DND-41 (cell line): Measurements from ENCODE around the gene EPHX1.

ENCODE experiments used
- ATAC-seq: fragments of 200-7000 bp; cut with Tn5 transposase; 3 replicates; pipeline ENCODE4 v1.9.1; 2021; ENCODE audit warnings: low read depth; ENCODE audit not compliant: insufficient read depth
- DNase-seq: peaks from one replicate; pipeline ENCODE4 v3.0.0-alpha.2; 2020
- H2AFZ ChIP-seq: 2 replicates; pipeline ENCODE4 v1.6.0; 2012; ENCODE audit warnings: low read depth, low read length
- H3K27ac ChIP-seq: 2 replicates; pipeline ENCODE4 v1.5.1; 2012; ENCODE audit warnings: low read length, inconsistent platforms
- H3K27me3 ChIP-seq: fragments of 200-600 bp; sonication (generic); 2 replicates; pipeline ENCODE4 v1.6.0; 2012; ENCODE audit warnings: low read length, mild to moderate bottlenecking, inconsistent platforms; ENCODE audit not compliant: insufficient read depth, poor library complexity
- H3K36me3 ChIP-seq: 2 replicates; pipeline ENCODE4 v1.5.1; 2012; ENCODE audit warnings: low read length, inconsistent platforms; ENCODE audit not compliant: insufficient read depth
- H3K4me1 ChIP-seq: 2 replicates; pipeline ENCODE4 v1.5.1; 2012; ENCODE audit warnings: mild to moderate bottlenecking, low read length; ENCODE audit not compliant: insufficient read depth
- H3K4me2 ChIP-seq: 2 replicates; pipeline ENCODE4 v1.6.0; 2012; ENCODE audit warnings: mild to moderate bottlenecking, moderate library complexity, low read length, inconsistent platforms; ENCODE audit not compliant: insufficient read depth
- H3K4me3 ChIP-seq, 2 experiments: fragments of 200-600 bp in 1 of 2; shearing (Covaris generic) in 1 of 2; 2 replicates each; pipeline ENCODE4 v1.5.1; 2012 to 2016; ENCODE audit warnings: inconsistent platforms in 2 of 2, low read length in 2 of 2, mild to moderate bottlenecking in 2 of 2, low read depth in 1 of 2, moderate library complexity in 1 of 2
- H3K79me2 ChIP-seq: 2 replicates; pipeline ENCODE4 v1.6.0; 2012; ENCODE audit warnings: low read length, inconsistent platforms; ENCODE audit not compliant: insufficient read depth
- H3K9ac ChIP-seq: 2 replicates; pipeline ENCODE4 v1.6.0; 2012; ENCODE audit warnings: low read depth, mild to moderate bottlenecking, inconsistent platforms, low read length, moderate library complexity
- H3K9me3 ChIP-seq: 2 replicates; pipeline ENCODE4 v1.5.1; 2012; ENCODE audit warnings: low read length, moderate library complexity, mild to moderate bottlenecking, inconsistent platforms; ENCODE audit not compliant: insufficient read depth, severe bottlenecking
- H4K20me1 ChIP-seq: 2 replicates; pipeline ENCODE4 v1.6.0; 2012; ENCODE audit warnings: low read length; ENCODE audit not compliant: insufficient read depth
- CTCF ChIP-seq: IDR thresholded peaks from 2 replicates; pipeline ENCODE4 v1.5.1; 2012; ENCODE audit warnings: borderline replicate concordance, low read length, moderate library complexity, mild to moderate bottlenecking; ENCODE audit not compliant: poor library complexity, severe bottlenecking; ENCODE audit errors: extremely low read depth
- EZH2 ChIP-seq: IDR thresholded peaks from 3 replicates; pipeline ENCODE4 v1.6.1; 2012; ENCODE audit warnings: borderline replicate concordance, low read depth, mild to moderate bottlenecking, moderate library complexity, low read length, inconsistent platforms; ENCODE audit not compliant: severe bottlenecking

The EPHX1 gene

GRCh38 chr1:225845571-225846259, 35.8 kb downstream of the EPHX1 start:
- no peak overlapping the region for H3K27ac ChIP-seq
- peak; percentile 61 for DNase-seq
- H4K20me1 ChIP-seq = no peaks in the 10 kb centered on the region
- no peak overlapping the region for H3K4me2 ChIP-seq
- TF ChIP-seq CTCF (peak; percentile 72), EZH2 (no peak)
- H3K36me3 ChIP-seq = peaks cover 12% of the 10 kb centered on the region
- peak; percentile 69 for ATAC-seq
- no peak overlapping the region for H3K9ac ChIP-seq
- H2AFZ ChIP-seq = no peak overlapping the region
- no peaks in the 10 kb centered on the region for H3K27me3 ChIP-seq
- no peak overlapping the region for H3K4me3 ChIP-seq
- H3K9me3 ChIP-seq = no peaks in the 10 kb centered on the region
- H3K4me1 ChIP-seq = peaks cover 20% of the 10 kb centered on the region
- H3K79me2 ChIP-seq = no peaks in the 10 kb centered on the region

- H3K79me2 ChIP-seq = no peaks in the 10 kb centered on the region
- H3K9me3 ChIP-seq = no peaks in the 10 kb centered on the region
- H3K4me2 ChIP-seq = no peak overlapping the region
- peaks cover 12% of the 10 kb centered on the region for H3K36me3 ChIP-seq
- H3K9ac ChIP-seq = no peak overlapping the region
- H3K4me3 ChIP-seq = no peak overlapping the region
- peaks cover 20% of the 10 kb centered on the region for H3K4me1 ChIP-seq
- H3K27ac ChIP-seq = no peak overlapping the region
- H2AFZ ChIP-seq = no peak overlapping the region
- H3K27me3 ChIP-seq = no peaks in the 10 kb centered on the region
- no peaks in the 10 kb centered on the region for H4K20me1 ChIP-seq
- DNase-seq (no peak), ATAC-seq (no peak)
- TF ChIP-seq EZH2 (no peak), CTCF (no peak)
These were observed 36.7 kb downstream of the EPHX1 start for GRCh38 chr1:225846331-225847310.

GRCh38 chr1:225847610-225848009, 37.7 kb downstream of the EPHX1 start:
- Histone ChIP-seq H3K9ac (no peak overlapping the region), H3K4me2 (no peak overlapping the region)
- no peak for ATAC-seq

More at GRCh38 chr1:225847610-225848009, 37.7 kb downstream of the EPHX1 start:
- Histone ChIP-seq H3K36me3 (peaks cover 12% of the 10 kb centered on the region), H2AFZ (no peak overlapping the region), H3K4me1 (peaks cover 20% of the 10 kb centered on the region), H3K27ac (peak overlapping the region; percentile 67; the same call in 1 of the 2 replicates), H3K79me2 (no peaks in the 10 kb centered on the region), H3K27me3 (no peaks in the 10 kb centered on the region), H4K20me1 (no peaks in the 10 kb centered on the region), H3K9me3 (no peaks in the 10 kb centered on the region), H3K4me3 (no peak overlapping the region)
- DNase-seq = no peak
- TF ChIP-seq EZH2 (no peak), CTCF (no peak)
